ENCODE data around the gene ZNHIT2.

Gene ZNHIT2

GRCh38 chr11:65118097-65118837 lies 766 bp upstream of the ZNHIT2 start:
- DNase-seq: no peak

DNA sequence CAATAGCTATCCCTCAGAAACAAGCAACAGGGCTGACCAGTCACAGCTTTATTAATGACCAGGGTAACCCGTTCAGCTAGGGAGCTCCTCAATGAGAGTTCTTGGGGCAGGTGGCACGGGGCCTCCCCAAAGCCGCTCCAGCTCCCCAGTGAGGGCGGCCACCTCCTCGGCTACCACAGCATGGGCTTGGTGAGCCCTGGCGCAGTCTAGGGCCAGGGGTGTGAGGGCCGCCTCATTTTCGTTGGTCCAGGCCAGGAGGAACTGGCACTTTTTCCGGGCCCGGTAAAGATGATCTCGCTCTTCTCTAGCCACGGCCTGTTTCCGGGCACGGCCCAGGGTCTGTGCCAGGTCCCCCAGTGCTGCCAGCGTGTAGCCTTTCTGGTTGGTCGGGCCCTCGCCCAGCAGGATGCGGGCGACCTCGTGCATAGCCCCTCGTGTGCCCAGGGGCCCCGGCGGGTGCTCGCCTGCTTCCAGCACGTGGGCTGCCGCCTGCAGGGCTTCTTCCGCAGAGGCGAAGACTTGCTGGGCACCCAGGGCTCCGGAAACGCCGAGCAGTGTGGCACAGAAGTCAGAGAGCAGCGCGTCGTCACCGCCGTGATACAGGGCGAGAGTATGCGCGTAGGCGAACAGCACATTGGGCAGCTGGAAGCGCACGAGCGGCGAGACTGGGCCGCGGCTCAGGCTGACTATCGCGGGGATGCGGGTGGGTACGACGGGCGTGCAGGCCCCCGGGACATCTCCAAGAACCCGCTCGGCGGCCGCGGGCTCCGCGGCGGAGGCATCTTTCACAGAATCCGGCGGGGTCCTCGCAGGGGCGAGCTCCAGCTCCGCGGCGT lies 913 bp downstream of the ZNHIT2 start:
- peak; percentile 69 for DNase-seq

- no peak for DNase-seq
Measured at GRCh38 chr11:65115361-65116082, 2.0 kb downstream of the ZNHIT2 start.

DNA sequence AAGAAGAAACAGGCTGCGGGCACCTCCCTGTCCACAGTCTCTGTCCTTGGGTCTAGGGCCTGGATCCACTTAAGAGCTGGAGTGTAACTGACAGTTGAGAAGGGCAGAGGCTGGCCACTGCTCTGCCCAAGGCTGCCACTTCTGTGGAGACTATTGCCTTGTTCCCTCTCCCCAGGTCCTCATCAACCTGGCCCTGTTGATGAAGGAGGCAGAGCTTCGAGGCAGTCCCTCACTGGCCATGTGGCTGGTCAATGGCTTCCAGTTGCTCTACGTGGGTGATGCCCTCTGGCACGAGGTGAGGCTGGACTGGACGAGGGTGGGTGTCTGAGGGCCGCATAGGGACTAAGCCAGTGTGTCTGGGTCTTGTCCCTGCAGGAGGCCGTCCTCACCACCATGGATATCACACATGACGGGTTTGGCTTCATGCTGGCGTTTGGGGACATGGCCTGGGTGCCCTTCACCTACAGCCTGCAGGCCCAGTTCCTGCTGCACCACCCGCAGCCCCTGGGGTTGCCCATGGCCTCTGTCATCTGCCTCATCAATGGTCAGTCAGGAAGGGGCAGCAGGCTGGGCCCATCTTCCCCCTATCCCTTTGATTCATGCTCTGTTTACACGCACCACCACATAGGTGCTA lies 2.8 kb downstream of the ZNHIT2 start:
- no peak for DNase-seq

DNA sequence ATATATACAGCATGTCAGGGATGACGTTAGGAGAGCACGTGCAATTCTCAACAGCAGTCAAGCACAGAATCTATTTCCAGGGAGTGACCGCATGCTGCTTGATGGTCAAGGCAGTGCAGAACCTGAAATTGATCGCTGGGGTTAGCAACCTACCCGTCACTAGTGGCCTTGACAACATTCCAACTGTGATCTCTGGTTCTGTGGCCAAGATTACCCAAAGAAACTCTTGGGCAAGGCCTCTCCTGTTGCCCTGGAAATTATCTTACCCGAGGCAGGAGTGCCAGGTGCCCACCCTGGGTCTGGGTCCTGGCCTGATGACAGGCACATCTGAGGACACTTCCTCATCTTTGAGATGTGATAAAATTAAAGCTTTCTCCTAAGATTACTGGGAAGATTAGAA lies 3.7 kb downstream of the ZNHIT2 start:
- no peak for DNase-seq

DNA sequence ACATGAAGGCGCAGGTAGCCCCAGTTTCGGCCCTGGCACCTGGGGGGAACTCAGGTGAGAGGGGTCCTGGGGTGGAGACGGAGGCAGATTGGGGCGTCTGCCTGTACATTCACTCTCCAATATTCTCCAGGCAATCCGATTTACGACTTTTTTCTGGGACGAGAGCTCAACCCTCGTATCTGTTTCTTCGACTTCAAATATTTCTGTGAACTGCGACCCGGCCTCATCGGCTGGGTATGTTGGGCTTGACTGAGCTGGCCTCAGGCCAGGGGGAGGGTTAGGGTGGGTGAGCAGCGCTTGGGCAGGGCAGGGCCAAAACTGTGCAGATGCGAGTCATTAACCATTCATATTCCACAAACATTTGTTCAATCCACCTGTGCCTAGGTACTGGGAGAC lies 4.1 kb downstream of the ZNHIT2 start:
- DNase-seq: no peak

DNA sequence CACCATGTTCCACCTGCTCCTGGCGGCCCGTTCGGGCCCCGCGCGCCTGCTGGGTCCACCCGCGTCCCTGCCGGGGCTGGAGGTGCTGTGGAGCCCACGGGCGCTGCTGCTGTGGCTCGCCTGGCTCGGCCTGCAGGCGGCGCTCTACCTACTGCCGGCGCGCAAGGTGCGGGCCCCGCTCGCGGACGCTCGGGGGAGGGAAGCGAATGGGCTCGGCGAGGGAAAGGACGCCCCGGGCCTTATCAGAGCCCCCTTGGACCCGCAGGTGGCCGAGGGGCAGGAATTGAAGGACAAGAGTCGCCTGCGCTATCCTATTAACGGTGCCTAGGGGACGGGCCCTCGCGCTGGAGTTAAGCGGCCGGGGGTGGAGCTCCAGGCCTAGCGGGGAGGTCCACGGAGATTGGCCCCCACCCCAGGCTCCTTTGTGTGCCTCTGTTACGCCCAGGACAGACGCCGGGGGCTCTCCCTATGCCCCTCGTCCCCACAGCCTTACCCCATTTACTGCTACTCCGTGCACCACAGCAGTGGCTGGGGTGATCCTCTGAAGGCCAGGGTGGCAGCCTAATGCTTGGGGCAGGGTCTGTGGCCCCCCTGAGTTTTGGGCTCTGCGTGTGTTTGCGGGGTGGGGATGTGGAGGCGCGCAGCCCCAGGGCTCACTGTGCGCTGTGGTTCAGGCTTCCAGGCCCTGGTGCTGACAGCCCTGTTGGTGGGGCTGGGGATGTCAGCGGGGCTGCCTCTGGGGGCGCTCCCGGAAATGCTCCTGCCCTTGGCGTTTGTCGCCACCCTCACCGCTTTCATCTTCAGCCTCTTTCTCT lies 4.7 kb downstream of the ZNHIT2 start:
- DNase-seq: peak; percentile 82

- peak; percentile 96 for DNase-seq
Measured at GRCh38 chr11:65111744-65112545, 5.6 kb downstream of the ZNHIT2 start, which contains the start of gene TM7SF2. Gene TM7SF2, plus strand, starts transcription at chr11:65111872. Its CDS starts 144 bp downstream, at chr11:65112016.

DNA sequence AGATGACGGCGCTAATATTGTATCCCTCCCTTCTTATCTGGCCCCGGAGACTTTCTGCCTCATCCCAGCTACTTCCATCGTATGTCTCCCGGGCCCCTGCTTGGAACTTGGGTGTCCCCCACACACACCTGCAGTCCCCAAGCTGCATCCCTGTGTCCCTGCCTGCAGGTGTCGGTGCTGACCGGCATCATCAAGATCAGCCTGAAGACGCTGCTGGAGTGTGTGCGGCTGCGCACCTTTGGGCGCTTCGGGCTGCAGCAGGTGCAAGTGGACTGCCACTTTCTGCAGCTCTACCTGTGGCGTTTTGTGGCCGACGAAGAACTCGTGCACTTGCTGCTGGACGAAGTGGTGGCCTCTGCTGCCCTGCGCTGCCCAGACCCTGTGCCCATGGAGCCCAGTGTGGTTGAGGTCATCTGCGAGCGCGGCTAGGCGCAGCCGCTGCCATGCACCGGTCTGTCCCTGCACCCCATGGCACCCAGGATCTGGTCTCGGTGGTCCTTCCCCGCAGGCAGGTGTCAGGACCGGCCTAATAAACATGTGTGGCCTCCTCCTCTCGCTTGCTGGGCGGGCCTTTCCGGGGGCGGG lies 6.2 kb downstream of the ZNHIT2 start:
- no peak for DNase-seq

GRCh38 chr11:65110354-65110861 lies 7.1 kb downstream of the ZNHIT2 start:
- peak; percentile 96 for DNase-seq

- no peak for DNase-seq
Measured at GRCh38 chr11:65109231-65110198, 8.0 kb downstream of the ZNHIT2 start.

DNA sequence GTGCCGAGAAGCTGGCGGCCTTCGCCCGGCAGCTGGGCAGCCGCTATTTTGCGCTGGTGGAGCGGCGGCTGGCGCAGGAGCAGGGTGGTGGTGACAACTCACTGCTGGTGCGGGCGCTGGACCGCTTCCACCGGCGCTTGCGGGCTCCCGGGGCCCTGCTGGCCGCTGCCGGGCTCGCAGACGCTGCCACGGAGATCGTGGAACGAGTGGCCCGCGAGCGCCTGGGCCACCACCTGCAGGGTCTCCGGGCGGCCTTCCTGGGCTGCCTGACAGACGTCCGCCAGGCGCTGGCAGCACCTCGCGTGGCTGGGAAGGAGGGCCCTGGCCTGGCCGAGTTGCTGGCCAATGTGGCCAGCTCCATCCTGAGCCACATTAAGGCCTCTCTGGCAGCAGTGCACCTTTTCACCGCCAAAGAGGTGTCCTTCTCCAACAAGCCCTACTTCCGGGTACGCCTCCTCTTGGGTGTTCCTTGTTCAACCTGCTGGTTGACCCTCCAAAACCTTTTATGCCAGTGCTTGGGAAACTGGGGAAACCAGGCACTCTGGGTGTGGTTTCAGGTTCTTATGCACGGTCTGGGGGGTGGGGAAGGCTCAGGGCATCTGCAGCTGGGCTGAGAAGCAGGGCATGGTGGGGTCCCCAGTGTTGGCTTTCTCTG lies 8.9 kb downstream of the ZNHIT2 start:
- no peak for DNase-seq

DNA sequence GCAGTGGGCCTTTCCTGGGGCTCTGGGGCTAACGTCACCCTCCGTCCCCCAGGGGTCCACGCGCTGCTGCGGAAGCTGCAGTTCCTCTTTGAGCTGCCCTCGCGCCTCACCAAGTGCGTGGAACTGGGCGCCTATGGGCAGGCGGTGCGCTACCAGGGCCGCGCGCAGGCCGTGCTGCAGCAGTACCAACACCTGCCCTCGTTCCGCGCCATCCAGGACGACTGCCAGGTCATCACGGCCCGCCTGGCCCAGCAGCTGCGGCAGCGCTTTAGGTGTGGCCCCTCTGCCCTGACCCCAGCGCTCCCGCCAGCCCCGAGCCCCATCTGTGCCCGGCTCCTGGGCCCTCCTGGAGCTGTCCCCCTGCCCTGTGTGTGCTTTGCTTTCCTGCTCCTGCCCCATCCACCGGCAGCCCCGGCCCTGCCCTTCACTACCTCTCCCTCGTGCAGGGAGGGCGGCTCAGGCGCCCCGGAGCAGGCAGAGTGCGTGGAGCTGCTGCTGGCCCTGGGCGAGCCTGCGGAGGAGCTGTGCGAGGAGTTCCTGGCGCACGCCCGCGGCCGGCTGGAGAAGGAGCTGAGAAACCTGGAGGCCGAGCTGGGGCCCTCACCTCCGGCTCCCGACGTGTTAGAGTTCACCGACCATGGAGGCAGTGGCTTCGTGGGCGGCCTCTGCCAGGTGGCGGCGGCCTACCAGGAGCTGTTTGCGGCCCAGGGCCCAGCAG lies 9.6 kb downstream of the ZNHIT2 start:
- no peak for DNase-seq

- no peak for DNase-seq
Measured at GRCh38 chr11:65107078-65107477, 10.4 kb downstream of the ZNHIT2 start.

GRCh38 chr11:65104628-65105027 lies 12.9 kb downstream of the ZNHIT2 start:
- DNase-seq: no peak

GRCh38 chr11:65103476-65103875 lies 14.0 kb downstream of the ZNHIT2 start:
- DNase-seq: no peak

DNA sequence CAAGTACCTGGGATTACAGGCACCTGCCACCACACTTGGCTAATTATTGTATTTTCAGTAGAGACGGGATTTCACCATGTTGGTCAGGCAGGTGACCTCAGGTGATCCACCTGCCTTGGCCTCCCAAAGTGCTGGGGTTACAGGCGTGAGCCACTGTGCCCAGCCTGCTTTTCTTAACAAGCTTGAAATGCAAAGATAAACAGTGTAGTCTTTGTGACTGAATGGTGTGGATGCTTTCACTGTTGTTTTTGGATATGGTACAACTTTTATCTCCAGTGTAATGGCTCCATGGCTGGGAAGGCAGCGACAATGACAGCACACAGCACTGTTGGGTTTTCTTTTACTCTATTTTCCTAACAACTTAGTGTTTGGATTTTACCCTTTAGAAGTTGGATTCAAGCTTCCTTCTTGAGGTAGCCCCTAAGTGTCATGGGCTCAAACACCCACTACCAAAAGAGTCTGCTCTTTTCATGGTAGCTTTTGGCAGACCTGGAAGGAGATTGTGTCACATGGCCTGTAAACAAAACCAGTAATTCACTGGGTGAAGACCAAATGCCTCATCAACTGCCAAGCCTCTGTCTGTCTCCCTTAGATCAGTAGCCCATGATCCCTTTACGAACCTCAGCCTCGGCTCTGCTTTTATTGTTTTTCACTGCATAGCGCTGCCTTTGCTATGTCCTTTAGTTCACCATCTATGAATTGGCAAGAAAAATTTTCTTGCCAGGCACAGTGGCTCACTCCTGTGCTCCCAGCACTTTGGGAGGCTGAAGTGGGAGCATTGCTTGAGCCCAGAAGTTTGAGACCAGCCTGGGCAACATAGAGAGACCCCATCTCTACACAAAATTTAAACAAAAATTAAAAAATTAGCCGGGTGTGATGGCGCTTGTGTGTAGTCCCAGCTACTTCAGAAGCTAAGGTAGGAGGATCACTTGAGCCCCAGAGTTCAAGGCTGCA lies 15.1 kb downstream of the ZNHIT2 start:
- DNase-seq: no peak

Data from CD4-positive, alpha-beta T cell treated with Interleukin-10 for 1 hour (primary cell).